SK-N-SH (cell line): ENCODE data around the gene PCDHA2. TPM values are rescaled to one million over a fixed set of nuclear protein-coding genes. Genes with fewer than 3 reads are reported as not detected.

Source experiments
- CTCF ChIA-PET: fragments of 300-600, 350-600 bp; formaldehyde crosslinking; extraction: SDS; loops from one replicate; lab custom pipeline; 2021; lab: Yijun Ruan, JAX
- POLR2A ChIA-PET: fragments of 350-600 bp; sonication (Branson Sonifier 250); formaldehyde crosslinking; extraction: SDS; loops from one replicate; lab custom pipeline; 2020; ENCODE audit warnings: antibody characterized with exemption, inconsistent platforms; lab: Yijun Ruan, JAX
- DNase-seq: peaks from one replicate; pipeline ENCODE4 v3.0.0; 2012
- H2AFZ ChIP-seq: fragments of 200-600 bp; sonication (generic); 2 replicates; pipeline ENCODE4 v1.8.1; 2016; ENCODE audit warnings: antibody characterized with exemption, mild to moderate bottlenecking, low read depth
- H3F3A ChIP-seq: fragments of 200-600 bp; sonication (generic); replicated peaks from 2 replicates; pipeline ENCODE3; 2016; ENCODE audit warnings: antibody characterized with exemption, mild to moderate bottlenecking; ENCODE audit not compliant: insufficient read depth
- H3K27ac ChIP-seq, 2 experiments: fragments of 200-500 bp in 1 of 2; fragments of 200-600 bp in 1 of 2; sonication (Bioruptor generic) in 1 of 2; sonication (generic), shearing (Covaris generic) in 1 of 2; 2 replicates each; pipeline versions ENCODE4 v1.5.1 to v1.6.1; 2014 to 2016; ENCODE audit warnings: low read depth in 2 of 2, inconsistent platforms in 1 of 2, low read length in 1 of 2, mild to moderate bottlenecking in 1 of 2, mixed read lengths in 1 of 2
- H3K27me3 ChIP-seq: fragments of 200-600 bp; sonication (generic), shearing (Covaris generic); 2 replicates; pipeline ENCODE4 v1.6.1; 2016; ENCODE audit warnings: mixed run types; ENCODE audit not compliant: insufficient read depth
- H3K36me3 ChIP-seq, 2 experiments: fragments of 200-500 bp in 1 of 2; fragments of 200-600 bp in 1 of 2; sonication (Bioruptor generic) in 1 of 2; sonication (generic) in 1 of 2; replicated peaks in 1 of 2; 2 replicates each; pipeline versions ENCODE3 to v1.5.1; 2014 to 2016; ENCODE audit warnings: low read length in 1 of 2, mild to moderate bottlenecking in 1 of 2; ENCODE audit not compliant: insufficient read depth in 2 of 2, control insufficient read depth in 1 of 2
- H3K4me1 ChIP-seq, 2 experiments: fragments of 200-500 bp in 1 of 2; fragments of 200-600 bp in 1 of 2; sonication (Bioruptor generic) in 1 of 2; sonication (generic), shearing (Covaris generic) in 1 of 2; 2 replicates each; pipeline versions ENCODE4 v1.5.1 to v1.6.1; 2014 to 2016; ENCODE audit warnings: low read depth in 1 of 2, low read length in 1 of 2, mixed run types in 1 of 2; ENCODE audit not compliant: insufficient read depth in 2 of 2, control insufficient read depth in 1 of 2
- H3K4me2 ChIP-seq: fragments of 200-600 bp; sonication (generic), shearing (Covaris generic); 2 replicates; pipeline ENCODE4 v1.6.1; 2017; ENCODE audit warnings: mixed run types
- H3K4me3 ChIP-seq, 2 experiments: fragments of 200-500 bp in 1 of 2; fragments of 200-600 bp in 1 of 2; sonication (Bioruptor generic) in 1 of 2; sonication (generic), shearing (Covaris generic) in 1 of 2; 2 replicates each; pipeline versions ENCODE4 v1.5.1 to v1.8.1; 2014 to 2016; ENCODE audit warnings: low read depth in 2 of 2, inconsistent platforms in 1 of 2, low read length in 1 of 2, mild to moderate bottlenecking in 1 of 2, mixed read lengths in 1 of 2, moderate library complexity in 1 of 2
- H3K79me2 ChIP-seq: fragments of 200-600 bp; sonication (generic); 2 replicates; pipeline ENCODE4 v1.8.1; 2017; ENCODE audit warnings: mild to moderate bottlenecking; ENCODE audit not compliant: insufficient read depth
- H3K9ac ChIP-seq: fragments of 200-600 bp; sonication (generic); 2 replicates; pipeline ENCODE4 v1.6.1; 2017; ENCODE audit warnings: mixed run types
- H3K9me2 ChIP-seq: fragments of 200-600 bp; sonication (generic); 2 replicates; pipeline ENCODE4 v1.6.1; 2017; ENCODE audit warnings: mixed run types
- H3K9me3 ChIP-seq: fragments of 200-600 bp; sonication (generic); 2 replicates; pipeline ENCODE4 v1.6.1; 2017; ENCODE audit warnings: mixed run types, mild to moderate bottlenecking, moderate library complexity
- H4K20me1 ChIP-seq: fragments of 200-600 bp; sonication (generic); 2 replicates; pipeline ENCODE4 v1.6.1; 2017; ENCODE audit warnings: mild to moderate bottlenecking, mixed run types; ENCODE audit not compliant: insufficient read depth
- CHD2 ChIP-seq: fragments of 150-350 bp; IDR thresholded peaks from 2 replicates; pipeline ENCODE4 v1.6.1; 2018; ENCODE audit warnings: low read length; ENCODE audit not compliant: partially characterized antibody
- CTCF ChIP-seq: fragments of 200-600 bp; sonication (generic); IDR thresholded peaks from 2 replicates; pipeline ENCODE4 v1.6.1; 2017; ENCODE audit warnings: antibody characterized with exemption, mild to moderate bottlenecking, moderate library complexity
- FOSL2 ChIP-seq: IDR thresholded peaks from 2 replicates; pipeline ENCODE4 v1.4.0; 2012; ENCODE audit warnings: low read depth, mild to moderate bottlenecking, moderate library complexity, borderline replicate concordance
- GABPA ChIP-seq: IDR thresholded peaks from 2 replicates; pipeline ENCODE4 v1.4.0; 2012; ENCODE audit warnings: low read depth, mild to moderate bottlenecking
- GATA2 ChIP-seq: sonication (generic); formaldehyde crosslinking; IDR thresholded peaks from 2 replicates; pipeline ENCODE4 v1.5.0; 2020; ENCODE audit warnings: mild to moderate bottlenecking, missing genetic modification reagents
- JUND ChIP-seq: IDR thresholded peaks from 2 replicates; pipeline ENCODE4 v1.4.0; 2012
- MAX ChIP-seq: IDR thresholded peaks from 2 replicates; pipeline ENCODE4 v1.4.0; 2012; ENCODE audit warnings: low read depth
- MEF2A ChIP-seq: IDR thresholded peaks from 2 replicates; pipeline ENCODE4 v1.4.0; 2012; ENCODE audit warnings: low read depth, borderline replicate concordance
- NFIC ChIP-seq: IDR thresholded peaks from 2 replicates; pipeline ENCODE4 v1.4.0; 2012; ENCODE audit warnings: borderline replicate concordance
- NRF1 ChIP-seq: IDR thresholded peaks from 2 replicates; pipeline ENCODE4 v1.6.1; 2012; ENCODE audit warnings: low read depth, mild to moderate bottlenecking, low read length
- REST ChIP-seq: IDR thresholded peaks from 2 replicates; pipeline ENCODE4 v1.6.1; 2012; ENCODE audit warnings: mild to moderate bottlenecking, low read depth, low read length, moderate library complexity
- RFX5 ChIP-seq: IDR thresholded peaks from 2 replicates; pipeline ENCODE4 v1.6.1; 2012; ENCODE audit warnings: mild to moderate bottlenecking, improper control_type of control experiment, low read length
- SIN3A ChIP-seq: IDR thresholded peaks from 2 replicates; pipeline ENCODE4 v1.6.1; 2012; ENCODE audit warnings: low read depth, mild to moderate bottlenecking, low read length, moderate library complexity, borderline replicate concordance
- SMC3 ChIP-seq: IDR thresholded peaks from 2 replicates; pipeline ENCODE4 v1.6.1; 2012; ENCODE audit warnings: low read depth, low read length, improper control_type of control experiment
- TCF12 ChIP-seq: IDR thresholded peaks from 2 replicates; pipeline ENCODE4 v1.4.0; 2012
- USF1 ChIP-seq: IDR thresholded peaks from 2 replicates; pipeline ENCODE4 v1.4.0; 2012; ENCODE audit warnings: low read depth, borderline replicate concordance
- USF2 ChIP-seq: fragments of 150-350 bp; IDR thresholded peaks from 2 replicates; pipeline ENCODE4 v1.6.1; 2017; ENCODE audit warnings: antibody characterized with exemption, low read length, low read depth, borderline replicate concordance
- WGBS: methylation state at CpG from one replicate; pipeline ENCODE4 v1.1.6; 2017; ENCODE audit warnings: low lambda C conversion rate; 5-methylcytosine and 5-hydroxymethylcytosine counted together
- polyA plus RNA-seq, 3 experiments: library from polyadenylated mRNA; depleted of rRNA; stranded (reverse); fragments of >200 nt; gene quantifications; 2 replicates each; pipeline ENCODE4 v1.2.3, GENCODE V29; 2012

The PCDHA2 gene
- polyA plus RNA-seq, 1 of the 3 experiments (the other 2 are of a cell fraction), result not detected

GRCh38 chr5:140796718-140797095 lies 2.1 kb downstream of the PCDHA2 start (continued):
- TF ChIP-seq RFX5 (no peak), USF2 (no peak), CHD2 (no peak), SMC3 (no peak), GABPA (no peak)

GRCh38 chr5:140800816-140801493 lies 6.3 kb downstream of the PCDHA2 start, which contains the start of gene PCDHA3:
Gene PCDHA3 (plus strand): TSS chr5:140801057.
- Histone ChIP-seq H3K79me2 (no peaks in the 10 kb centered on the region), H3K9ac (no peak within 1 kb of the TSS), H3K4me1 (no peaks in the 10 kb centered on the region; a peak in 1 of 4 replicates), H3K36me3 (no peaks in the 10 kb centered on the region), H4K20me1 (no peaks in the 10 kb centered on the region), H2AFZ (no peak within 1 kb of the TSS), H3K4me3 (no peak within 1 kb of the TSS; a peak in 1 of 4 replicates), H3K4me2 (no peak within 1 kb of the TSS), H3K9me2 (no peaks in the 10 kb centered on the region), H3K9me3 (peaks cover 19% of the 10 kb centered on the region; the same call in 1 of the 2 replicates), H3K27me3 (no peaks in the 10 kb centered on the region), H3F3A (no peaks in the 10 kb centered on the region), H3K27ac (no peak within 1 kb of the TSS)
- no peak for DNase-seq
- WGBS, result 56% methylated on average over 27 of the region's 29 CpGs
- POLR2A ChIA-PET, result no interaction called here
- CTCF ChIA-PET, result no interaction called here
- TF ChIP-seq GATA2 (CRISPR knock-in tag), result no peak
- TF ChIP-seq MAX, result no peak
- TF ChIP-seq NFIC, result no peak
- TF ChIP-seq CTCF, result no peak
- no peak for TF ChIP-seq CHD2
- TF ChIP-seq MEF2A, result no peak
- TF ChIP-seq SIN3A, result no peak
- TF ChIP-seq FOSL2, result no peak
- no peak for TF ChIP-seq NRF1
- no peak for TF ChIP-seq USF1
- no peak for TF ChIP-seq TCF12
- TF ChIP-seq REST, result no peak
- no peak for TF ChIP-seq JUND
